GM12878 (cell line): ENCODE data around the gene H19. TPM values are rescaled to one million over a fixed set of nuclear protein-coding genes. Genes with fewer than 3 reads are reported as not detected.
A peak's percentile ranks its signal among the peaks of the same experiment; 100 is the strongest.

Experiments
- ATAC-seq: fragments of 200-7000 bp; cut with Tn5 transposase; 3 replicates; pipeline ENCODE4 v1.9.1; 2020; ENCODE audit warnings: mild to moderate bottlenecking, moderate library complexity
- BruUV-seq: library from RNA; stranded (reverse); fragments of 400-500 nt; replicated peaks from 2 replicates; lab custom pipeline; 2021; lab: Mats Ljungman, UMichigan
- CTCF ChIA-PET: fragments of 300-600 bp; sonication (Branson Sonifier 250); formaldehyde crosslinking; extraction: SDS; loops from one replicate; lab custom pipeline; 2021; ENCODE audit warnings: inconsistent platforms; lab: Yijun Ruan, JAX
- POLR2A ChIA-PET: fragments of 350-600 bp; formaldehyde crosslinking; extraction: SDS; loops from one replicate; lab custom pipeline; 2021; ENCODE audit warnings: inconsistent platforms; lab: Charles Lee
- RAD21 ChIA-PET: fragments of 300-600 bp; sonication (Branson Sonifier 250); formaldehyde crosslinking; loops from one replicate; lab custom pipeline; 2023; ENCODE audit warnings: antibody characterized with exemption; ENCODE audit not compliant: unreplicated experiment; lab: Charles Lee
- SMC1A ChIA-PET: fragments of 300-600 bp; sonication (Branson Sonifier 250); formaldehyde crosslinking; loops from one replicate; lab custom pipeline; 2023; ENCODE audit not compliant: unreplicated experiment, uncharacterized antibody; lab: Charles Lee
- DNase-seq: peaks from one replicate; pipeline ENCODE4 v3.0.0-alpha.2; 2011; ENCODE audit warnings: low read depth, low spot score
- FAIRE-seq: peaks from 3 replicates; lab custom pipeline; 2011; peaks lifted over from hg19 to GRCh38; lab: Jason Lieb, UNC
- H2AFZ ChIP-seq: 2 replicates; pipeline ENCODE4 v1.6.0; 2011; ENCODE audit warnings: low read depth, low read length, control low read depth; ENCODE audit not compliant: control insufficient read depth
- H3K27ac ChIP-seq: 2 replicates; pipeline ENCODE4 v1.5.1; 2011; ENCODE audit warnings: control low read depth; ENCODE audit not compliant: control insufficient read depth, insufficient read depth
- H3K27me3 ChIP-seq, 2 experiments: replicated peaks in 1 of 2; 2 replicates each; pipeline versions ENCODE4 v1.6.0 to v1.6.1; 2011; ENCODE audit warnings: low read length in 1 of 2; ENCODE audit not compliant: control insufficient read depth in 2 of 2, insufficient read depth in 2 of 2
- H3K36me3 ChIP-seq, 2 experiments: 2 replicates each; pipeline ENCODE4 v1.5.1; 2011; ENCODE audit warnings: low read length in 1 of 2; ENCODE audit not compliant: control insufficient read depth in 2 of 2, insufficient read depth in 2 of 2
- H3K4me1 ChIP-seq: 2 replicates; pipeline ENCODE4 v1.6.1; 2011; ENCODE audit warnings: mild to moderate bottlenecking, low read length, moderate library complexity, mixed read lengths; ENCODE audit not compliant: control insufficient read depth, insufficient read depth
- H3K4me2 ChIP-seq: 2 replicates; pipeline ENCODE4 v1.6.0; 2011; ENCODE audit warnings: control low read depth; ENCODE audit not compliant: control insufficient read depth, insufficient read depth
- H3K4me3 ChIP-seq: fragments of 200-600 bp; sonication (generic); 2 replicates; pipeline ENCODE4 v1.5.1; 2016
- H3K79me2 ChIP-seq: 2 replicates; pipeline ENCODE4 v1.6.0; 2011; ENCODE audit warnings: low read length; ENCODE audit not compliant: control insufficient read depth, insufficient read depth
- H3K9ac ChIP-seq: 2 replicates; pipeline ENCODE4 v1.8.0; 2011; ENCODE audit warnings: low read length, control low read depth, mixed read lengths; ENCODE audit not compliant: control insufficient read depth, insufficient read depth
- H3K9me3 ChIP-seq: replicated peaks from 3 replicates; pipeline ENCODE4 v1.5.1; 2011; ENCODE audit warnings: mild to moderate bottlenecking, low read length; ENCODE audit not compliant: control insufficient read depth, insufficient read depth
- H4K20me1 ChIP-seq: 2 replicates; pipeline ENCODE4 v1.6.0; 2011; ENCODE audit not compliant: control insufficient read depth, insufficient read depth
- CHD1 ChIP-seq: IDR thresholded peaks from 2 replicates; pipeline ENCODE4 v1.6.1; 2012; ENCODE audit warnings: low read depth, low read length, improper control_type of control experiment
- DPF2 ChIP-seq: fragments of 450-650 bp; IDR thresholded peaks from 2 replicates; pipeline ENCODE4 v1.6.1; 2017; ENCODE audit warnings: mild to moderate bottlenecking
- EGR1 ChIP-seq, 2 experiments: IDR thresholded peaks; 1 replicate in 1 of 2; 2 replicates in 1 of 2; pipeline ENCODE4 v1.6.1; 2011 to 2012; ENCODE audit warnings: low read depth in 2 of 2, low read length in 2 of 2, borderline replicate concordance in 1 of 2, mild to moderate bottlenecking in 1 of 2, moderate library complexity in 1 of 2
- EZH2 ChIP-seq: IDR thresholded peaks from 2 replicates; pipeline ENCODE4 v1.6.1; 2012; ENCODE audit warnings: low read depth, mild to moderate bottlenecking, control low read depth, inconsistent platforms, low read length, borderline replicate concordance; ENCODE audit not compliant: control insufficient read depth
- JUNB ChIP-seq: IDR thresholded peaks from 2 replicates; pipeline ENCODE4 v1.6.1; 2016; ENCODE audit warnings: antibody characterized with exemption, mild to moderate bottlenecking
- MYB ChIP-seq: fragments of 150-350 bp; IDR thresholded peaks from 2 replicates; pipeline ENCODE4 v1.6.1; 2014; ENCODE audit warnings: mild to moderate bottlenecking, low read depth, low read length, borderline replicate concordance
- NFYB ChIP-seq: IDR thresholded peaks from 2 replicates; pipeline ENCODE4 v1.6.1; 2011; ENCODE audit warnings: low read depth, mild to moderate bottlenecking, low read length, improper control_type of control experiment, moderate library complexity; ENCODE audit not compliant: insufficient read depth
- POLR2A ChIP-seq: IDR thresholded peaks from 2 replicates; pipeline ENCODE4 v1.6.1; 2011; ENCODE audit warnings: low read depth, mild to moderate bottlenecking, low read length
- SREBF1 ChIP-seq: IDR thresholded peaks from 2 replicates; pipeline ENCODE4 v1.6.1; 2012; ENCODE audit warnings: mild to moderate bottlenecking, low read length
- YY1 ChIP-seq: IDR thresholded peaks from 2 replicates; pipeline ENCODE4 v1.6.1; 2011; ENCODE audit warnings: low read depth, mild to moderate bottlenecking, low read length
- WGBS: methylation state at CpG from one replicate; pipeline ENCODE4 v1.1.6; 2016; ENCODE audit warnings: low lambda C conversion rate; ENCODE audit not compliant: insufficient replicate concordance, insufficient coverage; ENCODE audit errors: missing lambda C conversion rate; 5-methylcytosine and 5-hydroxymethylcytosine counted together
- in situ Hi-C: fragments of 300-500 bp; cut with MboI; formaldehyde crosslinking; loops from 9 replicates; pipeline ENCODE4 v1.14.3; 2018; ENCODE audit warnings: mixed read lengths
- intact Hi-C: fragments of 100-400 bp; cut with micrococcal nuclease; formaldehyde crosslinking; loops from one replicate; pipeline ENCODE4 v1.14.2; 2022; ENCODE audit not compliant: unreplicated experiment
- polyA plus RNA-seq, 11 experiments: library from polyadenylated mRNA; depleted of rRNA in 4 of 11; unstranded in 6 of 11; stranded (reverse) in 5 of 11; fragments of >200 nt; fragmentation: Nextera tagmentation in 4 of 11; fragmentation: Illumina TruSeq in 1 of 11; extraction: Ambion mirVana in 4 of 11; extraction: Trizol in 1 of 11; gene quantifications; 1 replicate in 1 of 11; 2 replicates in 10 of 11; pipeline versions ENCODE4 v1.2.1 to v1.2.3, GENCODE V29; 2011 to 2016; ENCODE audit warnings: inconsistent platforms in 2 of 11, missing spikeins in 2 of 11, low read depth in 1 of 11
- total RNA-seq, 4 experiments: library from RNA; depleted of rRNA in 3 of 4; stranded (reverse); fragments of >200 nt in 3 of 4; fragmentation: Illumina TruSeq in 1 of 4; extraction: Trizol in 1 of 4; gene quantifications; 2 replicates each; pipeline versions ENCODE4 v1.2.1 to v1.2.3, GENCODE V29; 2013 to 2021

H19 gene
- total and polyA plus RNA-seq, 10 of the 15 experiments (the other 5 are each of a cell fraction or from before 2014, with no cell fraction given): 0.04 to 1.2 (median 0.31) TPM; not detected in 6

DNA sequence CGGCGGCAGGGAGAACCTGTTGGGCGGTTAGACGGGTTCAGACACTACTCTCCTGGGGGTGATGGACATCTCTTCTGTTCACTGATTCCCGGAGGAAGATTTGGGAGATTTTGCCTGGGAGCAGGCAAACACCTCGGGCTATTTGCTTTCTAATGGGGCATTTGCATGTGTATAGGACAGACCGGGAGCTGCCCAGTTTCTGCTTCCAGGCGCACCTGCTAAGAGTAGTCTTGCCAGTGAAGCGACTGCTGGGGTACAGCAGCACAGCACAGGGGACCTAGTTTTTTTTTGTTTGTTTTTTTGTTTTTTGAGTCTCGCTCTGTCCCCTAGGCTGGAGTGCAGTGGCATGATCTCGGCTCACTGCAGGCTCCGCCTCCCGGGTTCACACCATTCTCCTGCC is 6.8 kb upstream of the H19 start:
- DNase-seq (no peak), ATAC-seq (no peak), FAIRE-seq (no peak)
- no CpG with 5 or more reads among the region's 13 CpGs for WGBS
- H3K4me1 ChIP-seq: no peaks in the 10 kb centered on the region
- no peak overlapping the region for H3K4me2 ChIP-seq
- BruUV-seq: no TSS peak
- no peak overlapping the region for H3K9ac ChIP-seq
- in situ Hi-C loops (no loop called here), intact Hi-C loops (no loop called here)
- H2AFZ ChIP-seq: no peak overlapping the region
- no peaks in the 10 kb centered on the region for H3K36me3 ChIP-seq
- H3K4me3 ChIP-seq: no peak overlapping the region
- H4K20me1 ChIP-seq: no peaks in the 10 kb centered on the region
- no peak for TF ChIP-seq SREBF1
- TF ChIP-seq EZH2: no peak
- TF ChIP-seq DPF2: no peak
- no peak for TF ChIP-seq POLR2A
- SMC1A ChIA-PET: no interaction called here
- no peaks in the 10 kb centered on the region for H3K27me3 ChIP-seq
- POLR2A ChIA-PET: no interaction called here
- CTCF ChIA-PET: interaction anchor here (0.7 to 1.4 kb wide), 2 partner anchors 147 to 211 kb away, joined by 3 read pairs; no protein-coding TSS in a partner anchor
- RAD21 ChIA-PET: no interaction called here
- H3K9me3 ChIP-seq: no peaks in the 10 kb centered on the region
- H3K79me2 ChIP-seq: no peaks in the 10 kb centered on the region
- H3K27ac ChIP-seq: no peak overlapping the region

DNA sequence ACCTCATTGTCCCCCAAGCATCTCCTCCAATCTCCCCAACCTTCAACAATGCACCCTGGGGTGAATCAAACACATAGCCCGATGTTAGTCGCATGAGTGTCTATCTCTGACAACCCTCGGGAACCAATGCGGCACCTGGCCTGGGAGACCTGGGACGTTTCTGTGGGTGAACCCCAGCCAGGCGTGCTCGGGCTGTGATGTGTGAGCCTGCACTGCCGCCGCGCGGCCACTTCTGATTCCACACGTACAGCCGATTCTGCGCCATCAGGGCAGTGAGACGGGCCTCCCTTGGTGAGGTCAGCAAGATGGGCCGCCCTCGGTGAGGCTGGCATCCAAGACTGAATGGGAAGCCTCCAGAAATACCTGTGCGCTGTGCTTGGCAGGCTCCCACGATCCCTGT is 5.2 kb upstream of the H19 start:
- Histone ChIP-seq H4K20me1 (no peaks in the 10 kb centered on the region), H3K79me2 (no peaks in the 10 kb centered on the region), H3K36me3 (no peaks in the 10 kb centered on the region), H3K9me3 (no peaks in the 10 kb centered on the region), H2AFZ (no peak overlapping the region), H3K9ac (no peak overlapping the region), H3K27ac (no peak overlapping the region), H3K4me1 (no peaks in the 10 kb centered on the region), H3K27me3 (no peaks in the 10 kb centered on the region), H3K4me2 (no peak overlapping the region), H3K4me3 (no peak overlapping the region)
- no TSS peak for BruUV-seq
- ATAC-seq (peak; percentile 79), FAIRE-seq (no peak), DNase-seq (no peak)
- in situ Hi-C loops: no loop called here
- POLR2A ChIA-PET: interaction anchor here (0.7 kb wide), 1 partner anchor 170 kb away, joined by 3 read pairs; no protein-coding TSS in a partner anchor
- RAD21 ChIA-PET: interaction anchor here (1.7 to 2.9 kb wide), 4 partner anchors 164 to 309 kb away, joined by 6 to 30 read pairs (median 9); partner anchors contain the start of genes SYT8 and TNNI2
- no CpG with 5 or more reads among the region's 19 CpGs for WGBS
- SMC1A ChIA-PET: interaction anchor here (1.6 to 2.8 kb wide), 2 partner anchors 169 to 309 kb away, joined by 10 to 17 read pairs; partner anchors contain the start of gene SYT8
- CTCF ChIA-PET: interaction anchor here (0.6 to 2.9 kb wide), 17 partner anchors 81 to 350 kb away, joined by 3 to 38 read pairs (median 5); no protein-coding TSS in a partner anchor
- intact Hi-C loops: no loop called here
- TF ChIP-seq MYB: no peak
- TF ChIP-seq NFYB: no peak
- no peak for TF ChIP-seq CHD1
- TF ChIP-seq JUNB: no peak
- TF ChIP-seq YY1: no peak
- TF ChIP-seq EGR1 (IDR thresholded peaks at IDR 0.05; ENCODE audit: borderline replicate concordance in 1 of 2, low read depth in 2 of 2, low read length in 2 of 2): no peak
